Neuronal stem cell (in vitro differentiated cells): ENCODE results near the gene CACNB1. TPM values are rescaled to one million over a fixed set of nuclear protein-coding genes. Genes with fewer than 3 reads are reported as not detected.

Experiments used
- DNase-seq: peaks from one replicate; pipeline ENCODE4 v3.0.0-alpha.2; 2013; ENCODE audit warnings: low spot score
- H2AFZ ChIP-seq: one replicate; pipeline ENCODE4 v1.6.1; 2013; ENCODE audit warnings: mild to moderate bottlenecking, low read length, inconsistent platforms
- H2AK5ac ChIP-seq: 2 replicates; pipeline ENCODE4 v1.6.1; 2013; ENCODE audit warnings: low read depth, mild to moderate bottlenecking, inconsistent platforms, low read length, moderate library complexity, mixed read lengths
- H2BK120ac ChIP-seq: 2 replicates; pipeline ENCODE4 v1.6.1; 2013; ENCODE audit warnings: low read depth, mild to moderate bottlenecking, inconsistent platforms, low read length, moderate library complexity, mixed read lengths
- H2BK12ac ChIP-seq: one replicate; pipeline ENCODE4 v1.6.1; 2013; ENCODE audit warnings: low read length, inconsistent platforms
- H2BK15ac ChIP-seq: 2 replicates; pipeline ENCODE4 v1.6.1; 2013; ENCODE audit warnings: mild to moderate bottlenecking, low read length, inconsistent platforms, mixed read lengths
- H2BK5ac ChIP-seq: one replicate; pipeline ENCODE4 v1.6.1; 2013; ENCODE audit warnings: inconsistent platforms, mild to moderate bottlenecking, low read length, moderate library complexity
- H3K14ac ChIP-seq: one replicate; pipeline ENCODE4 v1.6.1; 2013; ENCODE audit warnings: low read length, inconsistent platforms
- H3K18ac ChIP-seq: 2 replicates; pipeline ENCODE4 v1.6.1; 2013; ENCODE audit warnings: low read length, inconsistent platforms
- H3K23ac ChIP-seq: 2 replicates; pipeline ENCODE4 v1.6.1; 2013; ENCODE audit warnings: low read depth, mild to moderate bottlenecking, mixed read lengths, low read length, inconsistent platforms; ENCODE audit not compliant: poor library complexity
- H3K27ac ChIP-seq: replicated peaks from 3 replicates; pipeline ENCODE4 v1.5.1; 2013; ENCODE audit warnings: low read length, inconsistent platforms
- H3K27me3 ChIP-seq, 3 experiments: 2 replicates each; pipeline ENCODE4 v1.6.1; 2013; ENCODE audit warnings: low read length in 3 of 3, mild to moderate bottlenecking in 2 of 3, inconsistent platforms in 1 of 3, low read depth in 1 of 3, mixed read lengths in 1 of 3, moderate library complexity in 1 of 3; ENCODE audit not compliant: control insufficient read depth in 3 of 3, insufficient read depth in 3 of 3
- H3K36me3 ChIP-seq, 2 donors: replicated peaks in 1 of 2; 2 replicates each; pipeline ENCODE4 v1.6.1; 2013; ENCODE audit warnings: low read length in 2 of 2; ENCODE audit not compliant: control insufficient read depth in 2 of 2, insufficient read depth in 2 of 2
- H3K4ac ChIP-seq: 2 replicates; pipeline ENCODE4 v1.6.1; 2013; ENCODE audit warnings: inconsistent platforms, mild to moderate bottlenecking, low read length, moderate library complexity
- H3K4me1 ChIP-seq, 2 donors: 1 replicate in 1 of 2; 2 replicates in 1 of 2; pipeline ENCODE4 v1.6.1; 2013; ENCODE audit warnings: low read length in 2 of 2, low read depth in 1 of 2; ENCODE audit not compliant: control insufficient read depth in 2 of 2, insufficient read depth in 1 of 2
- H3K4me2 ChIP-seq: one replicate; pipeline ENCODE4 v1.6.1; 2013; ENCODE audit warnings: mild to moderate bottlenecking, low read length, inconsistent platforms; ENCODE audit not compliant: insufficient read depth, poor library complexity, severe bottlenecking
- H3K4me3 ChIP-seq, 2 donors: 2 replicates each; pipeline ENCODE4 v1.5.1; 2013; ENCODE audit warnings: low read length in 2 of 2, mild to moderate bottlenecking in 2 of 2, inconsistent platforms in 1 of 2, moderate library complexity in 1 of 2
- H3K79me1 ChIP-seq: one replicate; pipeline ENCODE4 v1.6.1; 2013; ENCODE audit warnings: low read depth, mild to moderate bottlenecking, inconsistent platforms, low read length, moderate library complexity
- H3K9ac ChIP-seq: one replicate; pipeline ENCODE4 v1.6.1; 2013; ENCODE audit warnings: mild to moderate bottlenecking, low read depth, low read length, inconsistent platforms; ENCODE audit not compliant: poor library complexity
- H3K9me3 ChIP-seq, 2 donors: replicated peaks in 1 of 2; 2 replicates each; pipeline versions ENCODE3 to v1.6.1; 2013; ENCODE audit warnings: low read length in 2 of 2, mild to moderate bottlenecking in 2 of 2, inconsistent platforms in 1 of 2, low read depth in 1 of 2, mixed read lengths in 1 of 2, moderate library complexity in 1 of 2; ENCODE audit not compliant: control insufficient read depth in 2 of 2, insufficient read depth in 1 of 2
- H4K8ac ChIP-seq: one replicate; pipeline ENCODE4 v1.6.1; 2013; ENCODE audit warnings: low read depth, mild to moderate bottlenecking, inconsistent platforms, low read length, moderate library complexity
- H4K91ac ChIP-seq: one replicate; pipeline ENCODE4 v1.6.1; 2013; ENCODE audit warnings: low read length, low read depth, mild to moderate bottlenecking, inconsistent platforms; ENCODE audit not compliant: poor library complexity
- WGBS, 2 donors: extraction: QIAGEN DNeasy Blood & Tissue Kit; methylation state at CpG; one replicate each; pipeline ENCODE4 v1.1.7; 2013; ENCODE audit warnings: missing lambda C conversion rate in 2 of 2, mixed read lengths in 1 of 2; ENCODE audit not compliant: insufficient read length in 2 of 2, insufficient replicate concordance in 1 of 2; ENCODE audit errors: extremely low coverage in 2 of 2; 5-methylcytosine and 5-hydroxymethylcytosine counted together
- polyA plus RNA-seq, 2 experiments: library from polyadenylated mRNA; stranded (reverse); fragments of 200-250 nt; gene quantifications; one replicate each; pipeline ENCODE4 v1.2.3, GENCODE V29; 2013

The CACNB1 gene
- 5.8 TPM for polyA plus RNA-seq (2013, experiment 1 of 2)
- polyA plus RNA-seq (2013, experiment 2 of 2): 5.9 TPM

DNA sequence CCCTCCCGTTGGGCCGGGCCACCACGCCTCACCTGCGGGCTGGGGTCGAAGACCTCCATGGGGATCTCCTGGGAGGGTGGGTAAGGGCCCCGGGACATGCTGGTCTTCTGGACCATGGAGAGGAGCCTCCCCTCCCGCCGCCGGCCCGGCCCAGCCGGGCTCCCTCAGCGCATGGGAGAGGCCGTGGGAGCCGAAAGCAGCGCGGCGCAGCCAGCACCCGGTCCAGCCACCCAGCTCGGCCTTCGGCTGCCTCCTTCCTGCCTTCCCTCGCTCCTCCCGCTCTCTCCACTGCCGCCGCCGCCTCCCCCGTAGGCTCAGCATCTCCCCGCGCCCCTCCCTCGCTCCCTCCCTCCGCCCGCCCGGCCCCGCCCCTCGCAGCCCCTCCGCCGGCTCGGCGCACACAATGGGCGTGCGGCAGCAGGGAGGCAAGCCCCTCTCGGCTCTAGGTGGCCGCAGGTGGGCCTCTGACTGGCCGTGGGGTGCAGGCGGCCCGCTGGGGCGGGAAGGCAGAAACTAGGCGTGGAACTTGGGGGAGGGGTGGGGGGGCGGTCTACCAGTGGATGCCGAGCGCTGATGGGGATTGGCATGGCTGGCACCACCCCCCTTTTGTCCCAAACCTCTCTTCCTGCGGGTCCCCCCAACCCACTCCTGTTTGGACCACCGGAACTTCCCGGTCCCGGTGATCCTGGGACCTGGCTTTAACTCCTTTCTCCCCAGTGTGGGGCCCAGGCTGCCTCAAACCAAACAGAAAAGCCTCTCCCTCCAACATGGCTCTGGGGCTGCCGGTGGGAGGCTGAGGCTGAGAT, at the start of gene CACNB1:
Gene CACNB1, minus strand, starts transcription at position 290 of the 806 bp plus-strand sequence. Its CDS starts 174 bp downstream, at position 116.
- Histone ChIP-seq H2AFZ (peak within 1 kb of the TSS; percentile 95), H3K9ac (peak within 1 kb of the TSS; percentile 82), H4K91ac (no peak within 1 kb of the TSS), H3K4me2 (peak within 1 kb of the TSS; percentile 91), H3K4me3 (peak within 1 kb of the TSS; percentile 77 to 85), H2BK15ac (peak within 1 kb of the TSS; percentile 28), H3K18ac (peak within 1 kb of the TSS; percentile 96), H3K4me1 (peaks cover 15 to 28% of the 10 kb centered on the region in 2 donors), H3K14ac (peak within 1 kb of the TSS; percentile 82), H3K27ac (peak within 1 kb of the TSS; percentile 44), H4K8ac (no peak within 1 kb of the TSS), H2BK12ac (no peak within 1 kb of the TSS), H2BK120ac (peak within 1 kb of the TSS; percentile 56), H3K36me3 (peaks cover 25 to 36% of the 10 kb centered on the region in 2 donors), H2BK5ac (peak within 1 kb of the TSS; percentile 93), H3K27me3 (no peaks in the 10 kb centered on the region), H2AK5ac (peak within 1 kb of the TSS; percentile 68), H3K4ac (no peak within 1 kb of the TSS), H3K79me1 (peaks cover 18% of the 10 kb centered on the region), H3K9me3 (no peaks in the 10 kb centered on the region), H3K23ac (peak within 1 kb of the TSS; percentile 77)
- peak; percentile 79 for DNase-seq
- WGBS, 2 donors: no CpG with 5 or more reads among the region's 55 CpGs

DNA sequence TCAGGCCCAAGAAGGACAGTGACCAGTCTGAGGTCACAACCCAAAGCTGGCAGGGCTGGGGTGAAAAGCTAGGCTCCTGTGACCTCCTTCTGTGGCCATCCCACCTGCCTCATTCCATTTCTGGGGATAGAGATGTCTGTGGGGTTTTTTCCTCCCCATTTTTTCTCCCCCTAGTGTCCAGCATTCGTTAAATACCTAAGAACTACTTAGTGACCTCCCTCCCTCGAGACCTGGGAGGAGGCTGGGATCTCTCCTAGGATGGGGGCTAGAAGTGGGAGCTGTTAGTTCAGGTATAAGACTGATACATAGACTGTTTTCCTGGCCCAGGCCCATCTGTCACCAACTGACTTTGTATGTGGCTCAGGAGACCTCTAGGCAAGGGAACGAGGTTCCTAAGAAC, 48.8 kb upstream of the CACNB1 start:
- H2BK12ac ChIP-seq: no peak overlapping the region
- no peak overlapping the region for H2BK15ac ChIP-seq
- peak overlapping the region; percentile 1 for H3K23ac ChIP-seq
- no peak overlapping the region for H3K14ac ChIP-seq
- no peaks in the 10 kb centered on the region for H3K79me1 ChIP-seq
- no peak overlapping the region for H3K18ac ChIP-seq
- no peak overlapping the region for H4K8ac ChIP-seq
- H3K4me1 ChIP-seq: peaks cover 0 to 2% of the 10 kb centered on the region in 2 donors
- H2AK5ac ChIP-seq: no peak overlapping the region
- no peaks in the 10 kb centered on the region for H3K9me3 ChIP-seq
- no peak overlapping the region for H2AFZ ChIP-seq
- no peaks in the 10 kb centered on the region for H3K27me3 ChIP-seq
- no peak overlapping the region for H3K4ac ChIP-seq
- H3K9ac ChIP-seq: no peak overlapping the region
- no CpG with 5 or more reads among the region's 3 CpGs for WGBS, 2 donors
- H3K4me3 ChIP-seq: no peak overlapping the region
- no peaks in the 10 kb centered on the region for H3K36me3 ChIP-seq
- H3K27ac ChIP-seq: no peak overlapping the region
- H4K91ac ChIP-seq: no peak overlapping the region
- no peak overlapping the region for H2BK120ac ChIP-seq
- H2BK5ac ChIP-seq: no peak overlapping the region
- no peak for DNase-seq
- no peak overlapping the region for H3K4me2 ChIP-seq

DNA sequence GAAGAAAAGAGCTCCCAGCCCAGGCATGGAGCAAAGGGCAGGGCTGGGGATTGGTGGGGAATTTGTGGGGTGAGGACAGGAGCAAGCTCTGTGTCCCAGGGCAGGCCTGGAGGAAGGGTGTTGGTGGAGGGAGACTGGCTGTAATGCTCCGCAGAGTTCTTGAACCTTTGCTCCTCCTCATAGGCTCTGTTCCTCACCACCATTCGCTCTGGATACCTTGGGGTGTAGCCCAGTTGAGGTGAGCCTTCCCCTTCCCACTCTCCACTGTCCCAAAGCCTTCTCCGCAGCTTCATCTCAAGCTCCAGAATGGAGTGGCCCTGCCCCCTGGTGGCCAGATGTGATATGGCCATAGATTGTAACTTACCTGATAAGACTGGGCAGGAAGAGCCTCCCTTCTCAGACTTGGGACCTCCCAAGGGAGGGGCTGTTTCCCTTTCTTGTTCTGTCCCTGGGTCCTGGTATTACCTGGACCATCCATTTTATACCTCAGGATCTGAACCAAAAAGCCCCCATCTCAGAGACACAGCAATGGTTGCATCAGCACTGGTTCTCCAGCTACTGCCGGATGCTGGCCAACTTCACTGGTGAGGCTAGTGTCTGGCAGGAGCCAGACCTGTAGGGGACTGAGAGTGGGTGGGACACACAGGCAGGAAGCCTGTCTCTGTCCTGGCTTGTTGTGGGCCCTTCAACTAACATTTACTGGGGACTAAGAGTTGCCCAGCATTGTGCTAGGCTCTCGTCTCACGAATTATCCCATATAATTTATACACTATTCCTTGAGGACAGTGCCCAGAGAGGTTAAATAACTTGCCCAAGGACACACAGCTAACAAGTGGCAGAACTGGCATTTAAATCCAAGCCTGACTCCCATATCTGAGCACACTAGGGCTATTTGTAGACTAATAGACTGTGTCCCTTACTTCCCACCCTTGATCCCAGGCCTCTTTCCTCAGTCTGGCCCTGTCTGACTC, 47.4 kb upstream of the CACNB1 start:
- Histone ChIP-seq H2BK5ac (no peak overlapping the region), H3K79me1 (no peaks in the 10 kb centered on the region), H3K18ac (peak overlapping the region; percentile 73), H3K4me3 (no peak overlapping the region), H3K27ac (no peak overlapping the region), H2BK15ac (no peak overlapping the region), H3K36me3 (no peaks in the 10 kb centered on the region), H4K91ac (no peak overlapping the region), H2BK120ac (no peak overlapping the region), H3K9me3 (no peaks in the 10 kb centered on the region), H3K4ac (no peak overlapping the region), H3K4me2 (no peak overlapping the region), H3K27me3 (peaks cover 0 to 1% (median 0%) of the 10 kb centered on the region in 3 experiments), H2AFZ (peak overlapping the region; percentile 25), H3K4me1 (peaks cover 0 to 2% of the 10 kb centered on the region in 2 donors), H2BK12ac (no peak overlapping the region), H2AK5ac (no peak overlapping the region), H3K23ac (no peak overlapping the region), H3K14ac (no peak overlapping the region), H3K9ac (no peak overlapping the region), H4K8ac (no peak overlapping the region)
- WGBS, 2 donors: no CpG with 5 or more reads among the region's 6 CpGs
- DNase-seq: peak; percentile 90
